GM21576 (cell line): Measurements from ENCODE around the gene C18orf32.
"Not testable (repeated sequence)": the region's sequence is repeated elsewhere in the genome, so short reads cannot be mapped to it uniquely, and the experiment has no call there.

Experiments
- ATAC-seq: cut with Tn5 transposase; IDR thresholded peaks from one replicate; pipeline ENCODE4 v1.9.1; 2021; ENCODE audit warnings: mild to moderate bottlenecking, moderate library complexity; ENCODE audit not compliant: unreplicated experiment

C18orf32 gene

DNA sequence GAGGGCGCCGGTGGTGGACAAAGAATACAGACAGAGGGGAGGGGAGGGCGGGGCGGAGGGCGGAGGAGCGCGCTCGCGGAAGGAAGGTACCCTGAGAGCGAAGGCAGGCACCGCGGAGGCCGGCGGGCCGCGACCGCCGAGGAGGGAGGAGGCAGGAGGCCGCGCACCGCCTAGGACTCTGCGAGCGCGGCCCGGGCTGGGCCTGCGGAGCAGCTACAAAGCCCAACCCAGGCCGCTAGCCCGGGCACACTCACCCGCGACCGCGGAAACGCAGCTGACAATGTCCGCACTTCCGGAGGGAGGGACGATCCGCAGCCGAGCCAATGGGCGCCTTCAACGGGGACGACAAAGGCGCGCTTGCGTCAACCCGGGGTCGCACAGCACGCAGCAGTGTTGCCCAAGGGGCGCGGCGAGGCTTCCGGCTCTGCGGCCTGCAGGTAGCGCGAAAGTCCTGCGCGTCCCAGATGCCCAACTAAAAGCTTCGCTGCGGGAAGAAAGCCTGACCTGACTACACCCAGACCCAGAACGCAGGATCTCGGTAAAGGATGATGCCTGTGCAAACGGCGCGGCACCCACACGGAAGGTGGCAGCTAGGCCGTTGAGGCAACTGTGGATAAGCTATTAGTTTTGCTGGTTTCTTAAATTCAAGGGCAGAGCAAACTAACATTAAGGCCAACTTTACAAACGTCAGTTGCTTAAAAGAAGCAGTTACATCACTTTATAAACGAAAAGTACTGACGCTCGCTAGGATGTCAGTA, at the start of gene C18orf32:
Gene C18orf32, minus strand, starts transcription at position 282 of the 758 bp plus-strand sequence. CDS start 3,486 bp downstream, outside the sequence.
- ATAC-seq, result peak; percentile 95

DNA sequence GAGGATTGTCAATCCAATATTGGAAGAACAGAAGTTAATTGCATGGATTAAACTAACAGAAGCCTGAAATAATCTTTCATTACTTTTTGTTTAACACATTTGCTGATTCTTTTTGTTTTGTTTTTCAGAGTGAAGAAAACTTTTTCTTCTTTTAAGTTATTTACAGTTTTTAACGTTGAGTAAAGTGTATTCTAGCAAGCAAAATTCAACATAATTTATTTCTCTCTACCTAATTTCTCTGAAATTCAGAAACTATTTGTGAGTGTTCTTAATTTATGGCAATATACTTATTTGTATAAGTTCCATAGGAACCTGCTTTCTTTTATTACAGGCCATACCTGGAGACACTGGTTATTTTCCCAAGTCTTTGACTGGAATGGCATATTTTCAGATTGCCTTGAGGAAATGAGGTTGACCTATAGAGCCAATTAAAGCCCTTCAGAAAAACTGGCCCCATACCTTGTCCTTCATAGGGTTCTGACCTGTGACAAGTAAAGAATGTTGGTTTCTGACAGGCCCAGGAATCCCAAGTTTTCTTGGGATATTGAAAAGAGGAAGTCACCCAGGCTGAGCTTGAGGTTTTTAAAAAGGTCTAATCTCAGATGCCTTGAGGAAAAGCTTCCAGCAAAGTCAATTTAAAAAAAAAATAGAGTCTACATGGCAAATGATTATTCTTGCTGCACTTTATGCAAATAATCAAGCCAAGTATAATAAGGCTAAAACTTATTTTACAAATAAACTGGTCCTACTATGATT, 48.0 kb upstream of the C18orf32 start:
- ATAC-seq, result no peak

DNA sequence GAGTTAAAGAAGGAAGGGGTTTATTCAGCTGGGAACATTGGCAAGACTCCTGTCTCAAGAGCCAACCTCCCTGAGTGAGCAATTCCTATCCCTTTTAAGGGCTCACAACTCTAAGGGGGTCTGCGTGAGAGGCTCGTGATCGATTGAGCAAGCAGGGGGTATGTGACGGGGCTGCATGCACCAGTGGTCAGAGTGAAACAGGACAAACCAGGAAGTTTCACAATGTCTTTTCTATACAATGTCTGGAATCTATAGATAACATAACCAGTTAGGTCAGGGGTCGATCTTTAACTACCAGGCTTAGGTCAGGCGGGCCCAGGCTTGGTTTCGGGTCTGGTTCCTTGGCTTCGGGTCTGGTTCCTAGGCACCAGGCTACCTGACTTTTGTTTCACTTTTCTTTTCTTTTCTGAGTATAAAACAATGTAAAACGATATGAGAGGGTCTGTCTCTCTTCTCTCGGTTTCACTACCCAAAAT, 44.7 kb upstream of the C18orf32 start:
- ATAC-seq, result no peak

DNA sequence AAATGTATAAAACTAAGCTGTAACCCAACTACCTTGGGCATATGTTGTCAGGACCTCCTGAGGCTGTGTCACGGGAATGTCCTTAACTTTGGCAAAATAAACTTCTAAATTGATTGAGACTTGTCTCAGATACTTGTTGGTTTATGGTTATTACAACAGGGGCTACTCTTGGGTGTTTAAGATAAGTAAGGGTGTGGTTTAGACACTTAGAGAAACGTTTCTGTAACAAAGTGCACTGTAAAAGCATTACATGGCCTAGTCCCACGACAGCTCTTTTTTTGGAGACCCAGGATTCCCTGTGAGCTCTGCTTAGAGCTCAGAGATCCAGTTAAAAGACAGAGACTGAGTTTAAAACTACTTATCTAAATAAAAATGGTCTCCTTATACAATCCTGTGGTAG, 42.6 kb upstream of the C18orf32 start:
- ATAC-seq, result no peak

DNA sequence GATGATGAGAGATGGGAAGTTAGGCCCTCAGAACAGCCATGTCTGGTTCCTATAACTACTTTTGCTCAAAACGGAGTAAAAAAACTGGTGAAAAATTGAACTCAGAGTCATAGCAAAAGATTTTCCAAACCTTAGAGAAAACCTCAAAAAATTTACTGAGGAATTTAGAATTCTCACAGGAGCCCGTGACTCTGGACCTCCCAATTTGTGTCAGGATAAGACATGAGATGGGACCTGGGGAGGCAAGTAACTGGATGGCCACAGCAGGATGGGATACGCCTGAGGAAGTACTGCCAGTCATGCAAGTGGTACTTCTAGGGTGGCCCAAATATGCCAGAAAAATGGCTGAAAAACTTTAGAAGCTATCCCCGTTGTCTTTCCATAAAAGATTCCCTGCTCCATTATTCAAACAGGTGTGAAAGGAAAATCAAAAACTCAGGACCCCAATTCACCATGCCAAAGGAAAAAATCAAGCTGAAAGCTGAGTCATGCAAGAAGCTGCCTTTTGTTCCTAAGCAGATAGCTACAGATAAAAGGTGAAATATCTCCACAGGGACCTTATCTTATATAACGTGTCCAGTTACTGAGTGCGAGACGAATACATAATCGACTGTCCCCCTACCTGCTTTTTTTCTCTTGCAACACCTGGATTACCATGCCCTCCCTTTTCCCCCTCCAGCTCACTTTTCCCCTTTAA, 40.7 kb upstream of the C18orf32 start:
- ATAC-seq, result no peak

DNA sequence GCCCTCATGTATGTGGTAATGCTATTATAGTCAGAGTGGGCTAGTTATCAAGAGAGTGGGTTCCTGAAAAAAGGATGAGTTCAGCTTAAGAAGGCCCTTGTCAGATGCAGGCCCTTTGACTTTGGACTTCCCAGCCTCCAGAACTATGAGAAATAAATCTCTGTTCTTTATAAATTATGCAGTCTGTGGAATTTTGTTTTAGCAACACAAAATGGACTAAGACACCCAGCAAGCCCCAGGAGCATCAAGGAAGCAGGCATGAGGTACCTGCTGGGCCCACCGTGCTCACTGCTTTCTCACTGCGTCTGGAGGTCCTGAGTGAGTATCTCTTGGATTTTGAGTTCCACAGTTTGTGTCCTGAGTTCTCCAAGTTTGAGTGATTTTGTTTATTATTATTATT, 38.9 kb upstream of the C18orf32 start:
- no peak for ATAC-seq

DNA sequence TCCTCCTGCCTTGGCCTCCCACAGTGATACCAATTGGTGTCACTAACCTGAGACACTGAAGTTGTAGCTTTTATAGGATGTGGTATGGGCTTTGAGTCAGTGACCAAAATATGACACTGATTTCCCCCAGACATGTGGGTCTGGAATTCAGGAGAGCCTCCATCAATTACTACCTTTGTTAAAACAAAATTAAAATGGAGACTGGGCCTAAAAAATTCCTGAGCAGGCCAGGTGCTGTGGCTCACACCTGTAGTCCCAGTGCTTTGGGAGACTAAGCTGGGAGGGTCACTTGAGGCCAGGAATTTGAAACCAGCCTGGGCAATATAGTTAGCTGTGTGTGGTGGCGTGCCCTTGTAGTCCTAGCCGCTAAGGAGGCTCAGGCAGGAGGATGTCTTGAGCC, 37.9 kb upstream of the C18orf32 start:
- ATAC-seq, result no peak

DNA sequence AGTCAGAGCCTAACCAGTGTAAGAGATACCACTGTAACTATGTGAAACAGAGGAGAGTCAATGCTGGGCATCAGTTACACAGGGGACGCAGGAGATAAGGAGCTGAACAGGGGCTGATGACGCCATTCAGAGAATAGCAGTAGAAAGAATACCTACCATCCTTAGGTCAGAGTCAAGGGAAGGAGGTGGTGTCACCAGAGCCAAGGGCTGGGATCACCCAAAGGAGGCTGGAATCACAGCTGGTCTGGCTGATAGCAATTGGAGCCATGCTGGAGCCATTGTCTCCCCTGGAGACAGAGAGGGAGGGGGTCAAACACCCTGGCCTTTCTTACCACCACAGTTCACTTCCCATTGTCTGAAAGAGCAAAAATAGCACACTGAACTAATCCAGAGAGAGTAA, 37.3 kb upstream of the C18orf32 start:
- no peak for ATAC-seq

DNA sequence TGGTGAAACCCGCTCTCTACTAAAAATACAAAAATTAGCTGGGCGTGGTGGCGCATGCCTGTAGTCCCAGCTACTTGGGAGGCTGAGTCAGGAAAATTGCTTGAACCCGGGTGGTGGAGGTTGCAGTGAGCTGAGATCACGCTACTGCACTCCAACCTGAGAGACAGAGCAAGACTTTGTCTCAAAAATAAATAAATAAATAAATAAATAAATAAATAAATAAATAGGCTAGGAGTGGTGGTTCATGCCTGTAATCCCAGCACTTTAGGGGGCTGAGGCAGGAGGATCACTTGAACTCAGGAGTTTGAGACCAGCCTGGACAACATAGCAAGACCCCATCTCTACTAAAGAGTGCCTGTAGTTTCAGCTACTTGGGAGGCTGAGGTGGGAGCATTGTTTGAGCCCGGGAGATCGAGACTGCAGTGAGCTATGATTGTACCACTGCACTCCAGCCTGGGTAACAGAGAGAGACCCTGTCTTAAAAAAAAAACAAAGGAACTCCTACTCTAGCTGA, 36.6 kb upstream of the C18orf32 start:
- ATAC-seq, result not testable (repeated sequence)

DNA sequence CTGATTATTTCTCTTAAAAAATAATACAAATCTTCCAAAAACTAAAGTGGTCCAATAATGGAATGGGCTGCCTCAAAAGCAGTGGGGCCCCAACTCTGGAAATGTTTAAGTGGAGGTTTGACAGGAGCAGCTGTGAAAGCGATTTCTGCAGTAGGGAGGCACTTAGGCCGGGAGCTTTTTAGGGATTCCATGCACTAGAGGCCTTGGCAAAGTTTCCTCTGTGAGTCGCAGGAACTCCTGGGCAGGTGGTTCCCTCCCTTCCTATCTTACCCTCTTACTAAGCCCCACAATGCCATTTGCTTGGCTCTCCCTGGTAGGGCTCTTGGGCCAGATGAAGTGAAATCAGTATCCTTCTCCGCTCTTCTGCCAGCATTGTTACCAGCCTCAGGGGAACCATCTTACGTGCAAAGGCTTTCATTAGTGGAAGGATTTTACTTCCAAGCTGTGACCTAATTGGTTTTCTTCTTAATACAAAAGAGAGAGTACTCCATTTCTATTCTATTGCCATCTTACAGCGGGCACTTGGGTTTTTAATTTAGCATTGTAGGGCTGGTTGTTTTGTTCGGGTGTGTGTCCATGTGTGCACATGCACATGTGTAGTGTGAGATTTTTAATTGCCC, 34.3 kb upstream of the C18orf32 start:
- ATAC-seq, result no peak

DNA sequence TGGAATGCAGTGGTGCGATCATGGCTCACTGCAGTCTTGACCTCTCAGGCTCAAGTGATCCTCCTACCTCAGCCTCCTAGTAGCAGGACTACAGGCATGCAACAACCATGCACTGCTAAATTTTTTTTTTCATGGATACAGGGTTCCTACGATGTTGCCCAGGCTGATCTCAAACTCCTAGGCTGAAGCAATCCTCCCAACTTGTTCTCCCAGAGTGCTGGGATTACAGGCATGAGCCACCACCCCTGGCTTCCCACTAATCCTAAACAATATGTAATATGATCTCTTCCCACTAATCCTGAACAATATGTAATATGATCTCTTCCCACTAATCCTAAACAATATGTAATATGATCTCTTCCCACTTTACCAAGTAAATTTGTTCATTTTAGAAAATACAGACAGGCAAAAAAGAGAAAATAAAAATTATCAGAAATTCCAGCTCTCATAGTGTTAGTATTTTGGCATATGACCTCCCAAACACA, 33.7 kb upstream of the C18orf32 start:
- no peak for ATAC-seq

DNA sequence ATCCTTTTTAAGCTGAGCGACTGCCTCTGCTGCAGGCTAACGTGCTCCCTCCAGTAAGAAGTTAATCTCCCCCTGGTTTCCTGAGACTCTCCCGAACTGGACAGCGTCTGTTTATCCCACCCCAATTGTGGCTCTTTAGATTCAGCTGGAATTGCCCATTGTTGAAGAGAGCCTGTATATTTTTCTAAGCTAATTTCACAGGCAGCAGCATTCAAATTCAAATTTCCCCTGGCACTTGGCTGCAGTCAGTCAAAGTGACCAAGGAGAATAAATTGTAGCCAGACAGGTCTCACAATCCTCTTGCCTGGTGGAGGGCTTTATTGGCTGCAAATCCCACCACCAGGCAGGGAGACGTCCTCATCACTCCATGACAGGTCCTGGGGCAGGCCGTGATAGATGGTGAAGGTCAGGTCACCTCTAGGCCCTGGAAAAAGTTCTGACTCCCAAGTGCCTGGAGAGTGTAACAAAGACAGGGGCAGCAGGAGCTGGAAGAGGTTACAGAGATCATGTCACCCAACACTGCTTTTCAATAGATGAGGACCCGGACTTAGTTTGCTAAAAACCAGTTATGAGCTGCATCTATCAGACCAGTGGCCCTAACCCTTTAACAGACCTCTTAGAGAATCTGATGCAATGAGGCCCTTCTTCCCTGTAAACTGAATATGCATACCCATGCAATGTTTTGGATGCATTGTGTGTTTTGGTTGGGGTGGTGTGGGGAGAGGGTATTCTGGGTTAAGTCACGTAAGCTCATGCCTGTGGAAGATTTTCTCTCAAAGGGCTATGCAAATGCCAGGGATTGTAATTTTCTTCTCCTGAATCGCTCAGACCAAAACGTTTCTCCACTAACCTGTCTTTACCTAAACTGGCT, 32.3 kb upstream of the C18orf32 start:
- no peak for ATAC-seq

DNA sequence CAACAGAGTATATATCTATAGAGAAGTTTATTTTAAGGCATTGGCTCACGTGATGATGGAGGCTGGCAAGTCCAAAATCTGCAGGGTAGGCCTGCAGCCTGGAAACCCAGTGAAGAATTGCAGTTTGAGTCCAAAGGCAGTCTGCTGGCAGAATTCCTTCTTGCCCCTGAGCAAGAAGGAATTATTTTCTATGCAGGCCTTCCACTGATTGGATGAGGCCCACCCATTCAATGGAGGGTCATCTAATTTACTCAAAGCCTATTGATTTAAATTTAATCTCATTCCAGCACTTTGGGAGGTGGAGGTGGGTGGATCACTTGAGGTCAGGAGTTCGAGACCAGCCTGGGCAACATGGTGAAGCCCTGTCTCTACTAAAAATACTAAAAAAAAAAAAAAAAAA, 30.4 kb upstream of the C18orf32 start:
- ATAC-seq, result no peak

DNA sequence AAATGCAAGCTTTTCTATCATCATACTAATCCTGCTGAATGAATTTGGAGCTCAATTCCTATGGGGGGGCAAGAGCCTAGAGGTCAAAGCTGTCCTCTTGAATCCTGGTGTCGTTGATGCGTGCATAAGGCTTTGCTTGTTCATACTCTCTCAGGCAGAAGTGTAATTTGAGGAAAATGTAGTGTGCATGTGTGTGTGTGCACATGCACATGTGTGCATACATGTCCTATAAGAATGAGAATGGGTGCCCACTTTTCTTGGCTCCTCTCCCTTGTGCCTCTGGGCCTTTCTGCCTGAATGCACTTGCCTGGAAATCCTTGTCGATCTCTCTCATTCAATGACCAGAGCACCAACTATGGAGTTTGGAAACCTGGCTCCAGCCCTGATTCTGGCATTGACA, 28.5 kb upstream of the C18orf32 start:
- ATAC-seq, result no peak

DNA sequence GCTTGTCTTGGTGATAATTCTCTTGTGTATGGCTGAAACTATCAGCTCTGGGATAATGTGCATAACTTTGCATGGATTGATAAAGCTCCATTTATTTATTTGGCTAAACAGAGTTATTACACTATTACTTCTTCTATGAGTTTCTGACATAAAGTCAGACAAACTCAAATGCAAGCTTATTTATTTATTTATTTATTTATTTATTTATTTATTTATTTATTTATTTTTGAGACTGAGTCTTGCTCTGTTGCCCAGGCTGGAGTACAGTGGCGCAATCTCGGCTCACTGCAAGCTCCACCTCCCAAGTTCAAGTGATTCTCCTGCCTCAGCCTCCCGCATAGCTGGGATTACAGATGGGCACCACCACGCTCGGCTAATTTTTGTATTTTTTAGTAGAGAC, 28.0 kb upstream of the C18orf32 start:
- not testable (repeated sequence) for ATAC-seq

DNA sequence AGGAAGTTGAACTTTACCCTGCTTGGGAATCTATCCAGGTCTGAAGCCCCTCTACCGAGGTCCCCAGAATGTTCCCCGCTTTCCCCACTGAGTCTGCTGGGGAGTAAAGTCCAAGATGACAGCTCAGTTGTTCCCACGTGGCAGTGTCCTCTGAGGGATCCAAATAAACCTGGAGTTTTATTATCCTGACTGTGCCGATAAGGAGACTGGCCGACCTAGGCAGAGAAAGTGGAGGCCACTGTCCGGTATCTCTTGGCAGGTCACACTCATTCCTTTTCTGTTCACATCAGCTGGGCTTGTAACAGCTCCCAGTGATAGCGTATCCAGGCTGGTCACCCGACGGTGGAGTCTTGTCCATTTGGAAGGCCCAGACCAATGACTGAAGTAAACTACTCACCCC, 27.5 kb upstream of the C18orf32 start:
- ATAC-seq, result no peak

DNA sequence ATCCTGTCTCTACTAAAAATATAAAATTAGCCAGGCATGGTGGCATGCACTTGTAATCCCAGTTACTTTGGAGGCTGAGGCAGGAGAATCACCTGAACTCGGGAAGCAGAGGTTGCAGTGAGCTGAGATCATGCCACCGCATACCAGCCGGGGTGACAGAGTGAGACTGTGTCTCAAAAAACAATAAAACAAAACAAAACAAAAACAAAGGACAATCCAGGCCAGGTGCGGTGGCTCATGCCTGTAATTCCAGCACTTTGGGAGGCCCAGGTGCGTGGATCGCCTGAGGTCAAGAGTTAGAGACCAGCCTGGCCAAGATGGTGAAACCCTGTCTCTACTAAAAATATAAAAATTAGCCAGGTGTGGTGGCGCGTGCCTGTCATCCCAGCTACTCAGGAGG, 25.8 kb upstream of the C18orf32 start:
- ATAC-seq, result not testable (repeated sequence)

DNA sequence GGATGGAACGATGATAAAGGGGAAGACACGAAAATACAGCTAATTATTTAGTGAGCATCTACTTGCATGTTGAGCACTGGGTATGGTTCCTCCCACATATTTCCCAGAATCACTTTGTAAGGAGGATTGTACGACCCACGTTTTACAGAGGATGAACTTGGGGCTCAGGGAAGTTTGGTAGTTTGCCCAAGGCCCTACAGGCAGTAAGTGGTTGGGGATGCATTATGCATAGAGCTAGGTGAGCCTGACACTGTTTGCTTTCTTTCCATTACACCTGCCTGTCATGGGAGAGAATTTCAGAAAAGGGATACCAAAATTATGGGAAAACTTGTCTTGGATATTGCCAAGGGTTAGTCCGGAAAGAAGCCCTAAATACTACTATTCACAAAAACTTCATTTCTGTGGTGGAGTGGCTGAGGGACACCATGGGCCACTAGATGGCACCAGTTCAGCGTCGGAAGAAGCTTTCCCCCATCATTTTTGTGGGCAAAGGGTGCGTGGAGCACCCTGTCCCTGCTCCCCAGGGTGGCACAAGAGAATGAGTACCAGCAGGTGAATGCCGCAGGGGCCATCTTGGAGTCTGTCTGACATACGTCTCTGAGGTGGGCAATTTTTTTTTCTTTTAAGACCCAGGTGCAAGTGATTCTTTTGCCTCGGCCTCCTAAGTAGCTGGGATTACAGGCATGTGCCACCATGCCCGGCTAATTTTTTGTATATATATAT, 23.5 kb upstream of the C18orf32 start:
- ATAC-seq, result no peak

DNA sequence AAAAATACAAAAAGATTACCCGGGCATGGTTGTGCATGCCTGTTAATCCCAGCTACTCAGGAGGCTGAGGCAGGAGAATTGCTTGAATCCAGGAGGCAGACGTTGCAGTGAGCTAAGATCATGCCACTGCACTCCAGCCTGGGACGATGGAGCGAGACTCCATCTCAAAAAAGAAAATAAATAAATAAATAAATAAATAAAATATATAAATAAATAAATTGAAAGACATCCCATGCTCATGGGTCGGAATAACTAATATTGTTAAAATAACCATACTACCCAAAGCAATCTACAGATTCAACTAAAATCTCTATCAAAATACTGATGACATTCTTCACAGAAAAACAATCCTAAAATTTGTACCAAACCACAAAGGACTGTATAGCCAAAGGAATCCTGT, 19.4 kb upstream of the C18orf32 start:
- ATAC-seq, result not testable (repeated sequence)
